B cell (primary cell): ENCODE data around the gene PCDH9. TPM values are rescaled to one million over a fixed set of nuclear protein-coding genes. Genes with fewer than 3 reads are reported as not detected.

ENCODE experiments used
- ATAC-seq: fragments of 200-7000 bp; cut with Tn5 transposase; one replicate; pipeline ENCODE4 v1.10.0; 2021; ENCODE audit warnings: low read depth, mild to moderate bottlenecking, moderate number of reproducible peaks, moderate library complexity
- CTCF ChIA-PET: fragments of 350-600 bp; sonication (Branson Sonifier 250); formaldehyde crosslinking; loops from one replicate; lab custom pipeline; 2021; ENCODE audit warnings: antibody characterized with exemption, inconsistent platforms; lab: Charles Lee
- POLR2A ChIA-PET: fragments of 350-600 bp; sonication (Branson Sonifier 250); formaldehyde crosslinking; loops from one replicate; lab custom pipeline; 2021; ENCODE audit warnings: antibody characterized with exemption; lab: Charles Lee
- DNase-seq: peaks from one replicate; pipeline ENCODE4 v3.0.0; 2013
- H2AFZ ChIP-seq: 2 replicates; pipeline ENCODE4 v1.6.1; 2012; ENCODE audit warnings: mild to moderate bottlenecking, low read depth, low read length; ENCODE audit not compliant: insufficient read depth, poor library complexity, severe bottlenecking
- H3K27ac ChIP-seq, 2 donors: 1 replicate in 1 of 2; 2 replicates in 1 of 2; pipeline ENCODE4 v1.5.1; 2012 to 2013; ENCODE audit warnings: low read length in 2 of 2, mild to moderate bottlenecking in 2 of 2, moderate library complexity in 1 of 2
- H3K27me3 ChIP-seq, 4 experiments: fragments of 200-600 bp in 1 of 4; sonication (generic) in 1 of 4; replicated peaks in 1 of 4; 1 replicate in 2 of 4; 2 replicates in 2 of 4; pipeline versions ENCODE4 v1.6.1 to v1.7.0; 2013 to 2016; ENCODE audit warnings: low read length in 3 of 4, mild to moderate bottlenecking in 2 of 4, mixed read lengths in 1 of 4, moderate library complexity in 1 of 4; ENCODE audit not compliant: insufficient read depth in 4 of 4, control insufficient read depth in 3 of 4; ENCODE audit errors: control extremely low read depth in 1 of 4
- H3K36me3 ChIP-seq, 2 experiments: replicated peaks in 1 of 2; 1 replicate in 1 of 2; 2 replicates in 1 of 2; pipeline versions ENCODE4 v1.6.1 to v1.7.1; 2013; ENCODE audit warnings: low read length in 1 of 2; ENCODE audit not compliant: insufficient read depth in 2 of 2, control insufficient read depth in 1 of 2; ENCODE audit errors: control extremely low read depth in 1 of 2, extremely low read depth in 1 of 2
- H3K4me1 ChIP-seq, 2 donors: fragments of 200-600 bp in 1 of 2; sonication (generic) in 1 of 2; 1 replicate in 1 of 2; 2 replicates in 1 of 2; pipeline versions ENCODE4 v1.5.1 to v1.6.1; 2013 to 2017; ENCODE audit warnings: low read length in 2 of 2; ENCODE audit not compliant: control insufficient read depth in 2 of 2, insufficient read depth in 2 of 2
- H3K4me2 ChIP-seq: replicated peaks from 2 replicates; pipeline ENCODE3; 2012; ENCODE audit warnings: mild to moderate bottlenecking, low read depth, low read length; ENCODE audit not compliant: poor library complexity, severe bottlenecking
- H3K4me3 ChIP-seq, 5 experiments: fragments of 200-600 bp in 1 of 5; sonication (generic) in 1 of 5; 1 replicate in 3 of 5; 2 replicates in 2 of 5; pipeline versions ENCODE4 v1.5.1 to v1.7.0; 2011 to 2016; ENCODE audit warnings: low read length in 4 of 5, mild to moderate bottlenecking in 4 of 5, low read depth in 2 of 5, control low read depth in 1 of 5, moderate library complexity in 1 of 5; ENCODE audit not compliant: insufficient read depth in 1 of 5; ENCODE audit errors: control extremely low read depth in 1 of 5, extremely low read depth in 1 of 5
- H3K79me2 ChIP-seq: fragments of 200-600 bp; sonication (generic); one replicate; pipeline ENCODE4 v1.6.0; 2016; ENCODE audit warnings: low read length; ENCODE audit not compliant: control insufficient read depth, insufficient read depth
- H3K9ac ChIP-seq: fragments of 200-600 bp; sonication (generic); 2 replicates; pipeline ENCODE4 v1.6.1; 2017; ENCODE audit warnings: mild to moderate bottlenecking, low read length, moderate library complexity
- H3K9me3 ChIP-seq, 3 donors: one replicate each; pipeline versions ENCODE4 v1.6.1 to v1.7.1; 2013; ENCODE audit warnings: low read length in 2 of 3; ENCODE audit not compliant: control insufficient read depth in 2 of 3, insufficient read depth in 1 of 3; ENCODE audit errors: control extremely low read depth in 1 of 3
- H4K20me1 ChIP-seq: 2 replicates; pipeline ENCODE4 v1.6.0; 2012; ENCODE audit warnings: mild to moderate bottlenecking, low read length; ENCODE audit not compliant: insufficient read depth, control insufficient read depth, poor library complexity, severe bottlenecking
- H3K27ac Mint-ChIP-seq: one replicate; pipeline ENCODE4 v1.8.0; 2021; ENCODE audit warnings: mixed read lengths
- H3K27me3 Mint-ChIP-seq: one replicate; pipeline ENCODE4 v1.8.0; 2021; ENCODE audit warnings: mixed read lengths
- H3K4me1 Mint-ChIP-seq: one replicate; pipeline ENCODE4 v1.8.0; 2021; ENCODE audit warnings: mixed read lengths
- H3K4me3 Mint-ChIP-seq: one replicate; pipeline ENCODE4 v1.8.0; 2021; ENCODE audit warnings: mixed read lengths
- H3K9me3 Mint-ChIP-seq: one replicate; pipeline ENCODE4 v1.8.0; 2022; ENCODE audit warnings: mixed read lengths; ENCODE audit not compliant: insufficient read depth
- EZH2 ChIP-seq: IDR thresholded peaks from 2 replicates; pipeline ENCODE4 v1.6.1; 2012; ENCODE audit warnings: borderline replicate concordance, low read depth, mild to moderate bottlenecking, moderate library complexity, low read length; ENCODE audit not compliant: insufficient read depth, poor library complexity, severe bottlenecking
- WGBS: methylation state at CpG from one replicate; pipeline ENCODE4 v1.1.5; 2013; ENCODE audit warnings: missing lambda C conversion rate; ENCODE audit not compliant: insufficient coverage; 5-methylcytosine and 5-hydroxymethylcytosine counted together
- intact Hi-C: fragments of 100-400 bp; cut with micrococcal nuclease; formaldehyde crosslinking; loops from one replicate; pipeline ENCODE4 v1.10.0; 2022
- polyA plus RNA-seq: library from polyadenylated mRNA; depleted of rRNA; stranded (reverse); fragments of >200 nt; gene quantifications from 2 replicates; pipeline ENCODE4 v1.2.3, GENCODE V29; 2012
- total RNA-seq, 2 donors: library from RNA; stranded (reverse); fragments of 120-200 nt in 1 of 2; gene quantifications; 1 replicate in 1 of 2; 2 replicates in 1 of 2; pipeline versions ENCODE4 v1.2.3 to v1.2.4, GENCODE V29; 2013 to 2022
- TF ChIP-seq, protein P1 (sequence below): fragments of 200-600 bp; IDR thresholded peaks from one replicate; pipeline ENCODE4 v1.8.0; 2022; ENCODE audit warnings: antibody characterized with exemption, mild to moderate bottlenecking

PCDH9 gene
- total and polyA plus RNA-seq, 2 donors (not counting 1 experiment from before 2014, with no cell fraction given), result 13.1 to 21.8 TPM

DNA sequence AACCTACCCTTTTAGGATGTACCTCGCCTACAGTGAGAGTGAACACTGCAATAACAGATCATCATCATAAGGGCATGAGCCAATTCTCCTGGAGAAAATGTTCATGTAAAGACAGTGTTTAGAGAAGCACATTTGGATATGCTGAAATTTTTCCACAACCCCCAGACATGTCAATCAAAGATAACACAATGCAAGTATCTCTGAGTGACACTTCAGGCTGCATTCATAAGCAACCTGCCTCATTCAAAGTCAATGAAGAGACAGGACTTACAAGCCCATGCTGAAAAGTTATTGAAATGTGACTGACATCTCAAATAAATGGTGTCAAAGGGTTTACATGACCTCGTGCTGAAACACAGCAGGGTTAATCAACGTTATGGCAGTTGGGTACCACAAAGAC is 102.0 kb downstream of the PCDH9 start:
- no peak overlapping the region for H3K4me3 ChIP-seq
- ChIA-PET CTCF (no interaction called here), POLR2A (no interaction called here)
- no peaks in the 10 kb centered on the region for H3K9me3 Mint-ChIP-seq
- no peaks in the 10 kb centered on the region for H3K27me3 ChIP-seq
- no peaks in the 10 kb centered on the region for H3K4me1 Mint-ChIP-seq
- H3K9me3 ChIP-seq, result no peaks in the 10 kb centered on the region
- no peaks in the 10 kb centered on the region for H4K20me1 ChIP-seq
- WGBS, result no CpG with 5 or more reads among the region's 3 CpGs
- H3K4me3 Mint-ChIP-seq, result no peak overlapping the region
- TF ChIP-seq, protein P1, sequence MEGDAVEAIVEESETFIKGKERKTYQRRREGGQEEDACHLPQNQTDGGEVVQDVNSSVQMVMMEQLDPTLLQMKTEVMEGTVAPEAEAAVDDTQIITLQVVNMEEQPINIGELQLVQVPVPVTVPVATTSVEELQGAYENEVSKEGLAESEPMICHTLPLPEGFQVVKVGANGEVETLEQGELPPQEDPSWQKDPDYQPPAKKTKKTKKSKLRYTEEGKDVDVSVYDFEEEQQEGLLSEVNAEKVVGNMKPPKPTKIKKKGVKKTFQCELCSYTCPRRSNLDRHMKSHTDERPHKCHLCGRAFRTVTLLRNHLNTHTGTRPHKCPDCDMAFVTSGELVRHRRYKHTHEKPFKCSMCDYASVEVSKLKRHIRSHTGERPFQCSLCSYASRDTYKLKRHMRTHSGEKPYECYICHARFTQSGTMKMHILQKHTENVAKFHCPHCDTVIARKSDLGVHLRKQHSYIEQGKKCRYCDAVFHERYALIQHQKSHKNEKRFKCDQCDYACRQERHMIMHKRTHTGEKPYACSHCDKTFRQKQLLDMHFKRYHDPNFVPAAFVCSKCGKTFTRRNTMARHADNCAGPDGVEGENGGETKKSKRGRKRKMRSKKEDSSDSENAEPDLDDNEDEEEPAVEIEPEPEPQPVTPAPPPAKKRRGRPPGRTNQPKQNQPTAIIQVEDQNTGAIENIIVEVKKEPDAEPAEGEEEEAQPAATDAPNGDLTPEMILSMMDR, result no peak
- TF ChIP-seq EZH2, result no peak
- H3K36me3 ChIP-seq, result no peaks in the 10 kb centered on the region
- H3K4me1 ChIP-seq, result peaks cover 0 to 2% of the 10 kb centered on the region in 2 donors
- no peak overlapping the region for H3K9ac ChIP-seq
- no peak overlapping the region for H3K27ac ChIP-seq
- DNase-seq (no peak), ATAC-seq (no peak)
- no peak overlapping the region for H3K4me2 ChIP-seq
- intact Hi-C loops, result no loop called here
- H3K27me3 Mint-ChIP-seq, result no peaks in the 10 kb centered on the region
- H3K27ac Mint-ChIP-seq, result no peak overlapping the region
- no peak overlapping the region for H2AFZ ChIP-seq
- no peaks in the 10 kb centered on the region for H3K79me2 ChIP-seq

GRCh38 chr13:67125681-67126080 is 104.5 kb downstream of the PCDH9 start:
- no peaks in the 10 kb centered on the region for H3K79me2 ChIP-seq
- H3K9me3 ChIP-seq, result no peaks in the 10 kb centered on the region
- H3K9me3 Mint-ChIP-seq, result no peaks in the 10 kb centered on the region
- ChIA-PET POLR2A (no interaction called here), CTCF (no interaction called here)
- peaks cover 0 to 4% of the 10 kb centered on the region in 2 donors for H3K4me1 ChIP-seq
- no peak overlapping the region for H3K27ac ChIP-seq
- no peaks in the 10 kb centered on the region for H3K27me3 ChIP-seq
- TF ChIP-seq, protein P1, result no peak
- TF ChIP-seq EZH2, result no peak
- intact Hi-C loops, result no loop called here
- no peak for ATAC-seq
- no peaks in the 10 kb centered on the region for H4K20me1 ChIP-seq
- no peak overlapping the region for H3K27ac Mint-ChIP-seq
- H3K9ac ChIP-seq, result no peak overlapping the region
- H3K4me3 Mint-ChIP-seq, result no peak overlapping the region
- no peak for DNase-seq
- H2AFZ ChIP-seq, result no peak overlapping the region
- H3K4me1 Mint-ChIP-seq, result no peaks in the 10 kb centered on the region
- H3K4me2 ChIP-seq, result no peak overlapping the region
- H3K36me3 ChIP-seq, result no peaks in the 10 kb centered on the region
- no peaks in the 10 kb centered on the region for H3K27me3 Mint-ChIP-seq
- no peak overlapping the region for H3K4me3 ChIP-seq
